Fibroblast of skin of right biceps (primary cell): Measurements from ENCODE around the gene COMMD6.
"Not testable (repeated sequence)": the region's sequence is repeated elsewhere in the genome, so short reads cannot be mapped to it uniquely, and the experiment has no call there.

ENCODE experiments used
- DNase-seq: peaks from one replicate; pipeline ENCODE4 v3.0.0-alpha.2; 2013

COMMD6 gene

DNA sequence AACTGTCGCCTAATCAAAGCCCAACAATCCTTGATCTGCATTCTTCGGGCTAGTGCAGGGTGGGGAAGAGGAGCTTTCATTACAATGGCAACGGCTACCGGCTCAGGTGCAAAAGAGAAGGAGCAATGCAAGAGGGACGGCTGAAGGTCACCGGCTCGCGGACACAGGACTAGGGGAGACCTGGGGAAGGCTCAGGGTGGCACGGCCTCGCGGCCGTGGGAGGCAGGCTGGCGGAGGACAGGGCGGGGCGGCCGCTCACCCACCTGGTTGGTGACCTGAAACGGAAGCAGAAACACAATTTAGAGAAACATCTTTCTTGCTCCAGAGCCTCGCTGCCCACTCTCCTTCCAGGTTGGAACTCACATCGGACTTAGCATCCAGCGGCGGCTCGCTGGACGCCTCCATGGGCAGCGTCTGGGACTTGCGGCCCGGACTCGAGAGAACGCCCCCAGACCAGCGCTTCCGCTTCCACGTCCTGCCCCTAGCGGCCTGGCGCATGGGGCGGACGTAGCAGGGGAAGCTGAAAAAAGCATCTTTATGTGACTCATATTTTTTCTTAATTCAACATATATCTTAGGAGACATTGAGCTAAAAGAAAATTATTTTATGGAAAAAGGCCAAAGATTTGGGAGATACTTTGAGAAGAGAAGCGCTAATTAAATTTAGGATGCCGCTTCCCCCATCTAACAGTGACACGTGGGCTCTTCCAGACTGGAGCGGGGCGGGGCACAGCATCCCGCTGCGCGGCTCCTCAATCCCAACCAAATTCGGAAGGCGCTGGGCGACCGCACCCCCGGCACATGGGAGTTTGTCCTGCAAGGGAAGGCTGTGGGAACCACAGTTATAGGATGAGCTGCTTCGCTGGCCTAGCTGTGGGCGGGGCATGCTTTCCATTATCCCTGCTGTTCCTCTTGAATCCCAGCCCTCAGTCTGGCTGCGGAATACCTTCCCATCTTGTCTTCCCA, at the start of gene COMMD6:
COMMD6 (minus strand) TSS at position 441 of the 965 bp plus-strand sequence; CDS start at position 405, 36 bp downstream.
- peak; percentile 93 for DNase-seq

DNA sequence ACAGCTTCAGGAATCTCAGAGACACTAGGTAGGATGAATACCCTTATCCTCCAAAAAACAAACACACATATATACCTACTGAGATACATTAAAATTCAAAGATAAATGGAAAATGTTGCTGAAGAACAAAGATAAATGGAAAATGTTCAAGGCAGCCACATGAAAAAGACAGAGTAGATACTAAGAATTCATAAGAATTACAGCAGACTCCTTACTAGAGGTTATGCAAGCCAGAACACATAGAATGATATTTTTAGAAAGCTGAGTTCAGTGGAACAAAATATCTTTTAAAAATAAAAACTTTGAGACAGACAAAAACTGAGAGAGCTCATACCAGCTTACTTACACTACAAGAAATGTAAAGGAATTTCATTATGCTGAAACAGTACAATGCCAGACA, 47.5 kb upstream of the COMMD6 start:
- DNase-seq = no peak

DNA sequence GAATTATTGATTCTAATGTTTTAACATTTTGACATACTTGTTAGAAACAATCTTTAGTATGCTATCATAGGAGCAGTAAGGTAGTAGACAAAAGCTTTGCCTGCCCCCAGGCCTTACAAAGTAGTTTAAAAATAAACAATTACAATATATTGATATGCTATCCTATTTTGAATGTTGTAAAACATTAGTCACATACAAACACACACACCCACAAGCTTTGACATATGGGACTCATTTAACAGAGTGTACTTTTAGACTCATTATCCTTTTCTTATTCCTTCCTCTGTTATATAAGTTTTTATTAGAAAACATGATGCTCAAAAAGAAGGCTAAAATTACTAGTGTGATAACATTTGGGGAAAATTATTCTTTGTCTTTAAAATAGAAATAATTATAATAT, 45.5 kb upstream of the COMMD6 start:
- DNase-seq = no peak

DNA sequence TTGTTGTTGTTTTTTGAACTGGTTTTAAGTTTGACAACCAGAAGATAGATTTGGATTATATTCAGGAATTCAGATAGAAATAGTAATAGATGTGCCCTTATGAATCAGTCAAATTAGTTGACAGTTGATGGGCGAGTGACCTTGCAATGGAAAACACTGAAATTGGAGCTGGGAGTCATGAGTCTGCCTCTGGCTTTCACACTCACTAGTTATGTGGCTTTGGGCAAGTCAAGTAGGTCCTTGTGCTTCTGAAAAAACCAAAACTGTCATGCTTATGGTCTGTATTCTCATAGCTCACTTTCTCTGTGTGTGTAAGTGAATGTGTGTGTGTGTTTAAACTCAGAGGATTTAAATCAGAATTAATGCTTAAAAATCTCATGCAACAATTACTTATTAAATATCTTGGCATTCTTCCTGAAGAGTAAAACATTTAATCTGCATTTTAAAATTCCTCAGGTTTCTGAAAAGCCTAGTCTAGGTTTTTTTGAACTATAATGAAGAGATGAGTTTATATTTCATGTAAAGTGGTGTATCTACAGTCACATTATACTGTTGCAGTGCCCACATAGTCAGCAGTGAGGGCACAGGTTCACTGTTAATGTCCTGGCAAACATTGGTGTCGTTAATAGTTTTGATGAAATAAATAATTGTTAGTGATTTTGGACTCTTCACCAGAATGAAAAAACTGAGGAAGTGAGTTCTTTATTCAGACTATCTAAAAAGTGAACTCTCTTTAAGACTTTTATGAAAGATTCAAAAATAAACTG, 44.4 kb upstream of the COMMD6 start:
- DNase-seq = peak; percentile 6

DNA sequence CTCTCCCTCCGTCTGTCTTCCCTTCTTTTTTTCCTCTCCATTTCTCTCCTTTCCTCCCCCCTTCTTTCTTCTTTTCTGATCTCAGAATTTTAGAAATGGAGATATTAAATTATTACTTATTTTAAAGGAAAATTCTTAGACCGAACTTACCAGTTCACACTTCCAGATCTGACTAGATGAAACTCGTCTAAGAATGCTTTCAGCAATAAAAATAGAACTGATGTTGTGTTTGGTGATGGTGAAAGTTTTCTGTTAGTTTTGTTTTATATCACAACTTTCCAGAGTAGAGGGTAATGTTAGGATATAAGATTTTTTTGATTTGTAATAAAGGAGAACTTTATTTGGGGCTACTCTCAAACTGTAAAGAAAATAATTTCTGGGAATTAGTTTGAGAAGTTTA, 41.9 kb upstream of the COMMD6 start:
- DNase-seq = no peak

DNA sequence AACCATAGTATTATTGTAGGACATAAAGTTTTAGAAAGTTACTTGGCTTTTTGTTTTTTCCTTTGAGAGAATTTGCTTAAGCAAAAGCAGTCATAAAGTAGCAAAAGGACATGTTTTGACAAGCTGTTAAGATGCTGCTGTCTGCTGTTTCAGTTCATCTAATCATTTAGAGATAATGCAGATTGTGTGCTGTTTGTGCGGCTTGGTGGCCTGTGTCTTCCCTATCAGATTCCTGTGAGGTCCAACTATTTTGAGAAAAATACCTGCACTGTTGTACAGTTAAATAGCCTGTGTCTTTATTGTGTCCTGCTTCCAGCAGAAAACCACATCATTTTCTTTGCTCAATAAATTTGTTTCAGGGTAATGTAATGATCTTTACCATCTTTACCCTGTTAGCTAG, 31.9 kb upstream of the COMMD6 start:
- no peak for DNase-seq

DNA sequence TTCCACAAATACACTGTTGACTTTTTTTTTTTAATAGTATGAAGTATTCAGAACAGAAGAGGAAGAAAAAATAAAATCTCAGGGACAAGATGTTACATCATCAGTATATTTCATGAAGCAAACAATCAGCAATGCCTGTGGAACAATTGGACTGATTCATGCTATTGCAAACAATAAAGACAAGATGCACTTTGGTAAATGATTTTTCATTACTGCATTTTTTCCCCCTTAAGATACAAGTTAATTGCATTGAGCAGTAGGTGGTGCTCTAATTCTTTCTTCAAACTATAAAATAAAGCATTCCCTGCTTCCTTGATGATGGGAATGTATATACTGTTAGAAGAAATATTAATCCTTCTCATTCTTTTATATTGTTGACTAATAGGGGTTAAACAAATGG, 29.0 kb upstream of the COMMD6 start:
- peak; percentile 56 for DNase-seq

DNA sequence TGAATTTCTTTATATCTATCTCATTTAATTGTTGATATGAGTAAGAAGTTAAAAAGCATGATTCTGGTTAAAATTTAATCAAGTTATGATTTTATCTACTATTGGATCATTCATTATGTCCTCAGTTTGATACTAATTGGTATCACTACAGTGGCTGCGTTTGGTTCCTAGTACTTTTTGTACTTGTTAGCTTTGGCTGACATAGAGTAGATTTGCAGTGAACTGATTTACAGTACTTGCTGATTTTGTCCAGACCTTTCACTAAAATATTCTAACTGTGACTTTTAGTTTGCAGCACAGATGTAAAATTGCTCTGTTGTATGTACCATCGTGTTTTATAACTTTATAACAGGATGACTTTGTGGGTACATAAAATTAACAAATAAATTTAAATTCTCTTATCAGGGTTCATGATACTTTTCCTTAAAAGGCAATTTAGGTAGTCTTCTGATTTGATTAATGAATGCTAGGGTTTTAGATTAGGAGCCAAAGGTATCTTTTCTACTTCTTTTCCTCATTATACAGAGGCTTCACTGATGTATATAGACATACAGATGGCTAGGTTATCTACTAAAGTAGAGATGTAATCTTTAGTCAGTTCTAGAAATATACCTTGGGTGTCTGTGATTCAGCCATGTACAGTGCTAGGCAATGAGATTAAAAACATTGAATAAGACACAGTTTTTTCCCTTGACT, 20.7 kb upstream of the COMMD6 start:
- no peak for DNase-seq

DNA sequence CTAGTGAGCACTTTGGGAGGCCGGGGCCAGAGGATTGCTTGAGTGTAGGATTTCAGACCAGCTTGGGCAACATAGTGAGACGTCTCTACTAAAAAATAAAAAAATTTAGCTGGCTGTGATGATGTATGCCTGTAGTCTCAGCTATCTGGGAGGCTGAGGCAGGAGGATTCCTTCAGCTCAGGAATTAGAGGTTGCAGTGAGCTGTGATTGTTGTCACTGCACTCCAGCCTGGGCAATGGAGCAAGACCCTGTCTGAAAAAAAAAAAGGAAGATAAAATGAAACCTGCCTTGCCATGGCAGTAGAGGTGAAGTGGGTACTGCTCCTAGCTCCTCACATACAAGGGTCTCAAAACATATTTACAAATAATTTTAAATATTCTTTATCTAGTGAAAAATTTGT, 19.3 kb upstream of the COMMD6 start:
- no peak for DNase-seq

DNA sequence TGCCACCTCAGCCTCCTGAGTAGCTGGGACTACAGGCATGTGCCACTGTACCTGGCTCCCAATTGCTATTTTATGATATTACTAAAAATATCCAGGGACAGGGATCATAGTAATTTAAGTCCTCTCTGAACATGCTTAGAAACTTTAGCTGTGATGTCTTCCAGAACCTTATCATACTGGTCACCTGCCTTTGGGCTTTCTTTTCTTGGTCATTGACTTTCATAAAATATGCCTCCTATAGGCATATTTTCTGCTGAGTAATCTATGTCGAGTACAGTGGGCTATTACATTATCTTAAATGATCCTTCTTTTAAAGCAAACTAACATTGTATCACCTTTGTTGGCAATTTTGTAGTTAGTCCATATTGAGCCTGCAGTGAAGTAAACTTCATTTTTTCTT, 18.2 kb upstream of the COMMD6 start:
- DNase-seq = no peak

DNA sequence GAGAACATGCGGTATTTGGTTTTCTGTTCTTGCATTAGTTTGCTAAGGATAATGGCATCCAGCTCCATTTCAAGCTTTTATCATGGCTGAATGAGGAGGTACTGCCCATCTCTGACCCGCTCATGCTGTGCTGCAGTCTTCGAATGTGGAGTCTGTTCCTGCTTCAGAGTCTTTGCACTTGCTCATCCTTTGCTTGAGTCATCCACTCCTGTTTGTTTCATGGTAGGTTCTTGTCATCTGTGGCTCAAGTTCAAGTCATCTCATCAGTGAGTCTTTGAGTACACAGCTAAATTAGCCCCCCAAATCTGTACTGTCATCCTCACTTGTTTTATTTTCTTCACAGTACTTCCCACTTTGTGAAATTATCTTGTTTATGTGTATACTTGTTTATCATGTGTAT, 17.3 kb upstream of the COMMD6 start:
- no peak for DNase-seq

DNA sequence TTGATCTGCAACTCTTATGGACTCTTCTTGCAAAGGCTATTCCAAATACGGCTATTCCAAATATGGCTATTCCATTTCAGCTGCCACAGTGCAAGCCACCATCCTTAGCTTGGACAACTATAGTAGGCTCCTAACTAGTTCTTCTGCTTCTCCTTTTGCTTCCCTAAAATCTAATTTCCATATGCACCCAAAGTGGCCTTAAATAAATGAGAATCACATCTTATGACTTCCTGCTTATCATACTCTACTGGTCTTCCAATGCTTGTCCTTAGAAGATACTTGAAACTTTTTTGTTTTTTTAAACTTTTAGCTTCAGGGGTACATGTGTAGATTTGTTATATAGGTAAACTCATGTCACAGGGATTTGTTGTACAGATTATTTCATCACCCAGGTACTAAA, 16.8 kb upstream of the COMMD6 start:
- no peak for DNase-seq

DNA sequence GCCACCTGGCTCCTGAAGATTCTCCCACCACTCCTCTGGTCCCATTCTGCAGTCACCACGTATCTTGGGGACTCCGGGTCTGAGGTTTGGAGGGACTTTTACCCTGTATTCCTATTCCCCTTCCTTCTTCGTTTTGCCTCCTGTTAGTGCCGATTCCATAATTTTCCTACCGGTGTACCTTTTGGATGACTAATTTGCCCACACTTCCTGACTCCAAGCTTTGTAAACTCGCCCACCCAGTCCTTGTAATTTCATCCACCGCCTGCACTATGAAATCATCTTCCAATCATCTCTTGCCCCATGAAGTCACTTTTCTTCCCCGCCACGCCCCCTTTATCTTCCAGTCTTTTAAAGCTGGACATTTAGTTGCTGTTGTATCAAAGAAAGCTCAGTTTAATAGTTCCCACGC, 12.5 kb upstream of the COMMD6 start:
- DNase-seq = peak; percentile 72

DNA sequence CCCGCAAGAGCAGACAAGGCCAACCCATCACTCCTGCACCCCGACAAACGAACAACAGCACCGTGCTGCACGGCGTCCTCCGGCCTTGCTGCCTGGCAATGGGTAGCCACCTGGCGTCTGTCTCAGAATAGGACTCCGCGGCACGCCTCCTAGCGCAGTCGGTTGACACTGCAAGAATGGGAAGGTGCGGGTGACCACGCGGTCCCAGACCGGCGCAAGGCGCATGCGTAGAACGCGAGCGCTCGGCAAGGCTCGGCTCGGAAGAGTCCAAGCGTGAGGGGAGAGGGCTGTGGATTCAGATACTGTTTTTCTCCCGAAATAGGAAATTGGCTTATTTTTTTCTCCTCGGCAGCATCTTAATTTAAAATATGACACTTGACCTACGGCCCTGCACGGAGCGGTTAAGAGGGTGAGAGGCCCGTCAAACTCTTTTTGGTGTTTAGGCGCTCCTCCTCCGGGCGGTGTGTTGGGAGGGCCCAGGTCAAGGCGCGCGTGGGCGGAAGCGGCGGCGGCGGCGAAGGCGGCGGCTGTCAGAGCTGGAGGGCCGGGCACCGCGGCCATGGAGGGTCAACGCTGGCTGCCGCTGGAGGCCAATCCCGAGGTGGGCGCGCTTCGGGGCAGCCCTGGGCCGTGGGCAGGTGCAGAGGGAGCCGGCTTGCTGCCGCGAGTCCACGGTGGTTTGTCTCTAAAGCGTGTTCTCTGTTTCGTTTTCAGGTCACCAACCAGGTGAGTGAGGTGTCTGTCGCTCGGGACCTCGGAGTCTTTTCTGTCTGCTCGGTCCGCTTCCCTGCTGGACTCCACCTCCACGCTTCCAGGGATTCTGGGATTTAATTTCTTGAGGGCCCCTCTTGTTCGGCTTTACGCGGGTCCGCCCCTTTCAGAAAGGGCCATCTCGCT, 11.9 kb upstream of the COMMD6 start, which contains the start of gene UCHL3:
UCHL3 (plus strand) TSS at position 530 of the 897 bp plus-strand sequence; CDS start at position 560, 30 bp downstream.
- DNase-seq = peak; percentile 95

DNA sequence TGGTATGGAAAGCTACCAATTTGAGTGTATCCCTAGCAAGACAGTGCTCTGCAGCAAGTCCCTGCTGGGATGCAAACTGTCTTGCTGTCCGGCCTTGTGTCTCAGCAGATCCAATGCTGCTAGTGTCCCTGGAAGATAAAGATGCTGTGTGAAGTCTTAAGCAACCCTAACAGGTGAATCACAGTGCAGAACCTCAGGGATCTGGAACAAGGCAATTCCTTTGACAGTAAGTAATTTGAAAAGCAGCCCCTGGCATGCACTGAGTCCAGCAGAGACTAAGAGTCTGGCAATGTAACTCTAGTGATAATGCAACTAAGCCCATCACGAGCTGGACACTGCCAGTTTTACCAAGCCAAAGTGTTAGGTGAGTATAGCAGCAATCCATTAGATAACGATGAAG, 10.3 kb upstream of the COMMD6 start:
- no peak for DNase-seq

DNA sequence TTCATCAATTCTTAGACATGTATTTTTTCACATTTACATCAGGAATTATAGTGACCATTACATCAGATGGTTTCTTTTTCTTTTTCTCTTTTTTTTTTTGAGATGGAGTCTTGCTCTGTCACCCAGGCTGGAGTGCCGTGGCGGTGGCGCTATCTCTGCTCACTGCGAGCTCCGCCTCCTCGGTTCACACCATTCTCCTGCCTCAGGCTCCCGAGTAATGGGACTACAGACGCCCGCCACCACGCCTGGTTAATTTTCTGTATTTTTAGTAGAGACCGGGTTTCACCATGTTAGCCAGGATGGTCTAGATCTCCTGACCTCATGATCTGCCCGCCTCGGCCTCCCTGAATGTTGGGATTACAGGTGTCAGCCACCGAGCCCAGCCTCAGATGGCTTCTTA, 7.7 kb upstream of the COMMD6 start:
- DNase-seq = not testable (repeated sequence)

DNA sequence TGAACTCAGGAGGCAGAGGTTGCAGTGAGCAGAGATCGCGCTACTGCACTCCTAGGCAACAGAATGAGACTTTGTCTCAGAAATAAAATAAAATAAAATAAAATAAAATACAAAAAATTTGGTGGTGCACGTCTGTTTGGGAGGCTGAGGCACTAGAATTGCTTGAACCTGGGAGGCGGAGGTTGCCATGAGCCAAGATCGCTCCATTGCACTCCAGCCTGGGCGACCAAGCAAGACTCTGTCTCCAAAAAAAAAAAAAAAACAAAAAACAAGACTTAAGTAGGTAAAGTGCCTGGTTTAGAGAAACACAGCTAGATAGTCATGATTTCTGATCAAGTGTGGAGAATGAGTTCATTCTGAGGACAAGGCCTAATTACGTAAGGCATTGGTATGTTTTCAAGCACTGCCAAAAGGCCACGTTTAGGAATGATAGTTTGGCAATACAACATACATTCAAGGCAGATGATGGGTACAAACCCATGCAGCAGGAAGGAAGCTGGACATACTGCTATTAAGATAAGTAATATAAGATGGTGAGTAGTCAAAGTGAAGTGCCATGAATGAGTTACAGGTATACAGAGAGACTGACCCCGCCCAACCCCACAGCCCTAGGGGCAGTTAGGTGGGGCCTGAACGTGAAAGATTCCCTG, 7.2 kb upstream of the COMMD6 start:
- DNase-seq = peak; percentile 81

DNA sequence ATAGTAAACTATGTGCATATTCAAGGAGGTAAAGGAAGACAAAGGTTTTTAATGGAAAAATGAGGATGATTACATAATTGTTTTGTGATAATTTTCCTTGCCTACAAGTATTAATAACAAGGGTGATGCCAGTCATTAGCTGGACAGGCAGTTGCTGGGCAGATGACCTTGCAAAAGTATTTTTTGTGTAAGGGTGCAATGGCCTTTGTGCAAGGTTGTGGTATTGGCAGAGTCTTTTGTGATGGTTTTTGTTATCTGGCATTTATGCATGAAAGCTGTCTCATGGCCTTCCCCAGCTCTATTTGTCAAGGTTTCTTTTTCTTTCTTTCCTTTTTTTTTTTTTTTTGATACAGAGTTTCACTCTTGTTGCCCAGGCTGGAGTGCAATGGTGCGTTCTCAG, 4.3 kb upstream of the COMMD6 start:
- no peak for DNase-seq

DNA sequence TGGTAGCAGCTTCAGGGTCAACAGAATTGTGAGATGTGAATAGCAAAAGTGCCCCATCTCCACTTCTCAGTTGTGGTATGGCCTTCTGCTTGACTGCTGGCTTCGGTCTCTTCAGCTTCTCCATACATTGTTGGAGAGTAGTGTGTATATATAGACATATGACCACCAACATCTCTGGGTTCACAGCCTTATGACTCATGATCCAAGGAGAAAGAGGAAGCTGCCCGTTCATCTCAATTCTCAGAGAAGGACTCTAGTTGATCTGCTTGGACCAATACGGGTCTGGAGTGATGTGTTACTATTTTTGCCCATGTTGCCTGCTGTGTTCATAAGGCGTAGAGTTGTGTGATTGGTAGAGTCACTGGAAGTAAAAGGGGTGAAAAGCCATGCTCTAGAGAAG, 3.6 kb upstream of the COMMD6 start:
- peak; percentile 17 for DNase-seq

DNA sequence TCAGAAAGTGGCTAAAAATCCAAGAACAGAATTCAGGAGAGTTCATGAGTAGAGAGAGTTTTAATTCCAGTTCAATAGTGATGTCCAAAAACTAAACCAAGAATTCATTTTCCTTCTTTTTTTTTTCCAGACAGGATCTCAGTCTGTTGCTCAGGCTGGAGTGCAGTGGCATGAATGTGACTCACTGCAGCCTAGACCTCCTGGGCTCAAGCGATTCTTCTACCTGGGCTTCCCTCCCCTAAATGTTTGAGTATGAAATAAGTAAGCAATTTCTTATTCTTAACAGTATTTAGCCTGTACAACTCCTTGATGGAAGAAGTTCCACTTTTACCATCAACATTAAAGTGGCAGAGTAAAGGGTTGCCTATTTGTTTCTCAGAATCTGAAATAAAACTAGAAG, 3.8 kb downstream of the COMMD6 start:
- DNase-seq = no peak

DNA sequence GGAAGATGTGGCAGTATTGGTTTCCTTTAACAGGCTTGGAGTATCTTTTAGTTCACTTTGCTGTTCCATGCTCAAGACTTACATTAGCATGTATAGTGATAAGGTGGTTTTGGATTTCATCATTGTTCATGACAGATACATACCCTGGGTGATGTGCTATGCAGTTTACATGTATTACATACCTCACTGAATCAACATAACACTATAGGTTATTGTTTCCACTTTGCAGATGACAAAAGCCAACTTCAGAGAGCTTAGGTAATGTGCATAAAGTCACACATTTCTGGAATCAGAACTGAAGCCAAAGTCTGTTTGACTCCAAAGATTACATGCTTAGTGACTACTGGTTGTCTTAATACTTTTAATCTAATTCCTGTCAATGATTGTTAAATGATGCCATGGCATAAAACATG, 7.1 kb downstream of the COMMD6 start:
- DNase-seq = no peak

DNA sequence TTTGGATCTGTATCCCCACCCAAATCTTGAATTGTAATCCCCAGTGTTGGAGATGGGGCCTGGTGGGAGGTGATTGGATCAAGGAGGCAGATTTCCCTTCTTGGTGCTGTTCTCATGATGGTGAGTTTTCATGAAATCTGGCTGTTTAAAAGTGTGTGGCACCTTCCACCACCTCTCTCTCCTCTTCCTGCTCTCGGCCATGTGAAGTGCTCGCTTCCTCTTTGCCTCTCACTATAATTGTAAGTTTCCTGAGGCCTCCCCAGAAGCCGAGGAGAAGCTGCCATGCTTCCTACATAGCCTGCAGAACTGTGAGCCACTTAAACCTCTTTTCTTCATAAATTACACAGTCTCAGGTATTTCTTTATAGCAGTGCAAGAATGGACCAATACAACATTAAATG, 15.7 kb downstream of the COMMD6 start:
- DNase-seq = no peak
